ENCODE data around the gene DCAF5. TPM values are rescaled to one million over a fixed set of nuclear protein-coding genes. Genes with fewer than 3 reads are reported as not detected.

DCAF5 gene
- total RNA-seq, 1 donor from 2014 or later = 54.9 TPM

DNA sequence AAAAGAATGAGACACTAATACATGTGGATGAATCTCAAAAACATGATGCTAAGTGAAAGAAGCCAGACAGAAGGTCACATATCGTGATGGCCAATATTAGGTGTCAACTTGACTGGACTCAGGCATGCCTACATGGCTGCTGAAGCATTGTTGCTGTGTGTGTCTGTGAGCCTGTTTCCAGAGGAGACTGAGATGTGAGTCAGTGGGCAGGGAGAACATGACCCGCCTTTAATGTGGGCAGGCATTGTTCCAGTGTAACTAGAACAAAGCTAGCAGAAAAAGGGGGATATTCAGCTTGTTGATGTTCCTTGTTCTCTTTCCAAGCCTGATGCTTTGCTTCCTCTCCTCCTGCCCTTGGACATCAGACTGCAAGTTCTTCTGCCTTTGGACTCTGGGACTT lies 47.6 kb downstream of the DCAF5 start:
- Mint-ChIP-seq H3K4me3 (no peak overlapping the region), H3K36me3 (peaks cover 25% of the 10 kb centered on the region), H3K27me3 (no peaks in the 10 kb centered on the region), H3K4me1 (ENCODE audit: unreplicated experiment) (peaks cover 6% of the 10 kb centered on the region), H3K27ac (no peak overlapping the region), H3K9me3 (no peaks in the 10 kb centered on the region)
- no peak for DNase-seq (ENCODE audit: extremely low spot score, unreplicated experiment)
- TF ChIP-seq, protein P1, sequence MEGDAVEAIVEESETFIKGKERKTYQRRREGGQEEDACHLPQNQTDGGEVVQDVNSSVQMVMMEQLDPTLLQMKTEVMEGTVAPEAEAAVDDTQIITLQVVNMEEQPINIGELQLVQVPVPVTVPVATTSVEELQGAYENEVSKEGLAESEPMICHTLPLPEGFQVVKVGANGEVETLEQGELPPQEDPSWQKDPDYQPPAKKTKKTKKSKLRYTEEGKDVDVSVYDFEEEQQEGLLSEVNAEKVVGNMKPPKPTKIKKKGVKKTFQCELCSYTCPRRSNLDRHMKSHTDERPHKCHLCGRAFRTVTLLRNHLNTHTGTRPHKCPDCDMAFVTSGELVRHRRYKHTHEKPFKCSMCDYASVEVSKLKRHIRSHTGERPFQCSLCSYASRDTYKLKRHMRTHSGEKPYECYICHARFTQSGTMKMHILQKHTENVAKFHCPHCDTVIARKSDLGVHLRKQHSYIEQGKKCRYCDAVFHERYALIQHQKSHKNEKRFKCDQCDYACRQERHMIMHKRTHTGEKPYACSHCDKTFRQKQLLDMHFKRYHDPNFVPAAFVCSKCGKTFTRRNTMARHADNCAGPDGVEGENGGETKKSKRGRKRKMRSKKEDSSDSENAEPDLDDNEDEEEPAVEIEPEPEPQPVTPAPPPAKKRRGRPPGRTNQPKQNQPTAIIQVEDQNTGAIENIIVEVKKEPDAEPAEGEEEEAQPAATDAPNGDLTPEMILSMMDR (conservative IDR thresholded peaks at IDR 0.05) = no peak

DNA sequence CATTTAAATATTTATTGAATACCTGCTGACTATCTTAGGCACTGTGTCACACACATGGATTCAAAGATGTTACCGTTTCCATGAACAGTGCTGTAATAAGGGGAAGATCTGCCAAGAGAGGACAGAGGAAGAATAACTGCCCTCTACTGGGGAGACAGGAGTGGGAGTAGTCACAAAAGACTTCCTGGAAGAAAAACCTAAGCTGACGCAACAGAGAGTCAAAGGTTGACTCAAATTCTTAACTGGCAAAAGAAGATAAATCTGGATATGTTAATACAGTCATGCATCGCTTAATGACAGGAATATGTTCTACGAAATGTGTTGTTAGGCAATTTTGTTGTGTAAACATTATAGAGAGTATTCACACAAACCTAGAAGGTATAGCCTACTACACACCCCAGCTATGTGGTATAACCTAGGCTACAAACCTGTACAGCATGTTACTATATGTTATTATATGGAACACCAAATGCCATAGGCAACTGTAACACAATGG lies 51.5 kb downstream of the DCAF5 start:
- Mint-ChIP-seq H3K4me1 (ENCODE audit: unreplicated experiment) (peaks cover 17% of the 10 kb centered on the region), H3K4me3 (no peak overlapping the region), H3K27ac (peak overlapping the region; percentile 52), H3K27me3 (no peaks in the 10 kb centered on the region), H3K9me3 (no peaks in the 10 kb centered on the region), H3K36me3 (peaks cover 25% of the 10 kb centered on the region)
- TF ChIP-seq, protein P1 (conservative IDR thresholded peaks at IDR 0.05) = peak; percentile 70
- no peak for DNase-seq (ENCODE audit: extremely low spot score, unreplicated experiment)

- no peaks in the 10 kb centered on the region for H3K9me3 Mint-ChIP-seq
- no peak overlapping the region for H3K27ac Mint-ChIP-seq
- H3K27me3 Mint-ChIP-seq = no peaks in the 10 kb centered on the region
- TF ChIP-seq, protein P1 (conservative IDR thresholded peaks at IDR 0.05) = no peak
- peaks cover 36% of the 10 kb centered on the region for H3K4me1 Mint-ChIP-seq (ENCODE audit: unreplicated experiment)
- H3K4me3 Mint-ChIP-seq = no peak overlapping the region
- peaks cover 15% of the 10 kb centered on the region for H3K36me3 Mint-ChIP-seq
- DNase-seq (ENCODE audit: extremely low spot score, unreplicated experiment) = no peak
Observed at GRCh38 chr14:69097974-69098373, 54.9 kb downstream of the DCAF5 start.

GRCh38 chr14:69096781-69097475 lies 56.0 kb downstream of the DCAF5 start:
- TF ChIP-seq, protein P1 (conservative IDR thresholded peaks at IDR 0.05) = no peak
- no peak for DNase-seq (ENCODE audit: extremely low spot score, unreplicated experiment)
- Mint-ChIP-seq H3K36me3 (peaks cover 15% of the 10 kb centered on the region), H3K4me3 (no peak overlapping the region), H3K27ac (no peak overlapping the region), H3K4me1 (ENCODE audit: unreplicated experiment) (peaks cover 36% of the 10 kb centered on the region), H3K27me3 (no peaks in the 10 kb centered on the region), H3K9me3 (no peaks in the 10 kb centered on the region)

DNA sequence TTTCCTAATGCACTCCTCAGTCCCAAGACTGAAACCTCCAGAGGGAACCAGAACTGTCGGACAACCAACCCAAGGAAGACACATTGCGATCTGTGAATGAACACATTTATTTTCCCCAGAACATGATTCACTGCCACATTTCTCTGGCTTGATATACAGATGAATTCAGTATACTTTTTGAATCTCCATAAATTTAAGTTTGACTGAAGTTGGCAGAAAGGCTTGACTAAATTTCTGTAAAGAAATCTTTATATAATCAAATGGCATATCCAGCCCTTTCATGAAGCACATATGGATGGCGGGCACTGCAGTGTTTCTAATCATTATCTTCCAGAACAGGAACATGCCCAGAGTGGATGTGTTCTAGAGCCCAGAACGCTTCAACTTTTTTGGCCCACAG lies 56.7 kb downstream of the DCAF5 start:
- DNase-seq (ENCODE audit: extremely low spot score, unreplicated experiment) = no peak
- Mint-ChIP-seq H3K27ac (no peak overlapping the region), H3K4me3 (no peak overlapping the region), H3K9me3 (no peaks in the 10 kb centered on the region), H3K36me3 (peaks cover 15% of the 10 kb centered on the region), H3K4me1 (ENCODE audit: unreplicated experiment) (peaks cover 33% of the 10 kb centered on the region), H3K27me3 (no peaks in the 10 kb centered on the region)
- TF ChIP-seq, protein P1 (conservative IDR thresholded peaks at IDR 0.05) = no peak

Measured in type B pancreatic cell (in vitro differentiated cells).